K562 (cell line): Measurements from ENCODE around the gene TANK. TPM values are rescaled to one million over a fixed set of nuclear protein-coding genes. Genes with fewer than 3 reads are reported as not detected.

Experiments
- CAMTA2 ChIP-seq: fragments of 250-450 bp; sonication (Bioruptor Pico); conservative IDR thresholded peaks from 2 replicates; pipeline ENCODE4 v1.5.1; 2022
- COPS2 ChIP-seq: fragments of 450-650 bp; conservative IDR thresholded peaks from 2 replicates; pipeline ENCODE4 v1.6.1; 2016; ENCODE audit warnings: mild to moderate bottlenecking, moderate library complexity
- FOXJ2 ChIP-seq: fragments of 200-800 bp; sonication (Bioruptor generic); IDR thresholded peaks from 2 replicates; pipeline ENCODE4 v1.6.1; 2016; ENCODE audit warnings: missing genetic modification characterization, missing compliant biosample characterization
- FOXJ3 ChIP-seq: sonication (generic); formaldehyde crosslinking; IDR thresholded peaks from 2 replicates; pipeline ENCODE4 v1.4.0; 2020; ENCODE audit warnings: mild to moderate bottlenecking, missing genetic modification reagents
- ID3 ChIP-seq, 2 experiments: fragments of 250-450 bp in 1 of 2; fragments of 450-650 bp in 1 of 2; sonication (Bioruptor Pico) in 1 of 2; IDR thresholded peaks; 2 replicates each; pipeline versions ENCODE4 v1.6.1 to v1.8.0; 2016 to 2021; ENCODE audit warnings: mild to moderate bottlenecking in 2 of 2, moderate library complexity in 2 of 2, missing compliant biosample characterization in 1 of 2, missing genetic modification characterization in 1 of 2
- MTA1 ChIP-seq: fragments of 450-650 bp; IDR thresholded peaks from 2 replicates; pipeline ENCODE4 v1.6.1; 2017; ENCODE audit warnings: borderline replicate concordance
- MYBL2 ChIP-seq, 2 experiments: fragments of 450-650 bp in 1 of 2; sonication (generic) in 1 of 2; formaldehyde crosslinking in 1 of 2; IDR thresholded peaks; 2 replicates each; pipeline versions ENCODE4 v1.6.1 to v1.8.1; 2017 to 2022; ENCODE audit warnings: borderline replicate concordance in 1 of 2, inconsistent platforms in 1 of 2, low read depth in 1 of 2, mild to moderate bottlenecking in 1 of 2, missing genetic modification reagents in 1 of 2, moderate library complexity in 1 of 2
- NR4A1 ChIP-seq, 2 experiments: fragments of 250-450 bp in 1 of 2; fragments of 450-650 bp in 1 of 2; sonication (Bioruptor Pico) in 1 of 2; IDR thresholded peaks; 2 replicates each; pipeline versions ENCODE4 v1.4.0 to v1.6.1; 2016 to 2020; ENCODE audit warnings: mild to moderate bottlenecking in 2 of 2, missing compliant biosample characterization in 1 of 2, missing genetic modification characterization in 1 of 2, moderate library complexity in 1 of 2
- RBM39 ChIP-seq: fragments of 200-400 bp; formaldehyde crosslinking; optimal IDR thresholded peaks from 2 replicates; pipeline ENCODE3; 2018; ENCODE audit warnings: low read depth, low read length
- SMAD1 ChIP-seq: fragments of 150-350 bp; IDR thresholded peaks from 2 replicates; pipeline ENCODE4 v1.6.1; 2014; ENCODE audit warnings: low read length, low read depth; ENCODE audit not compliant: partially characterized antibody
- ZNF740 ChIP-seq, 3 experiments: fragments of 200-800 bp in 1 of 3; sonication (Bioruptor generic) in 1 of 3; sonication (generic) in 1 of 3; formaldehyde crosslinking in 1 of 3; IDR thresholded peaks; 2 replicates each; pipeline versions ENCODE4 v1.6.1 to v1.8.0; 2016 to 2022; ENCODE audit warnings: mild to moderate bottlenecking in 2 of 3, missing compliant biosample characterization in 2 of 3, missing genetic modification characterization in 2 of 3, missing genetic modification reagents in 1 of 3
- polyA plus RNA-seq, 8 experiments: library from polyadenylated mRNA; depleted of rRNA in 4 of 8; stranded (reverse) in 5 of 8; unstranded in 3 of 8; fragments of >200 nt; fragmentation: Nextera tagmentation in 2 of 8; fragmentation: Illumina TruSeq in 1 of 8; extraction: Ambion mirVana in 2 of 8; extraction: Trizol in 1 of 8; gene quantifications; 2 replicates each; pipeline versions ENCODE4 v1.2.1 to v1.2.3, GENCODE V29; 2011 to 2014; ENCODE audit warnings: inconsistent platforms in 1 of 8, missing spikeins in 1 of 8
- total RNA-seq, 7 experiments: library from RNA; depleted of rRNA in 6 of 7; stranded (reverse); fragments of >200 nt in 6 of 7; fragmentation: Illumina TruSeq in 2 of 7; extraction: Trizol in 2 of 7; gene quantifications; 2 replicates each; pipeline versions ENCODE4 v1.2.1 to v1.2.3, GENCODE V29; 2011 to 2021; ENCODE audit warnings: low replicate concordance in 1 of 7
- TF ChIP-seq, protein P1 (sequence below): fragments of 250-450 bp; sonication (Bioruptor Pico); IDR thresholded peaks from 2 replicates; pipeline ENCODE4 v1.8.0; 2022; ENCODE audit warnings: inconsistent platforms, mild to moderate bottlenecking, moderate library complexity, borderline replicate concordance

TANK gene
- total and polyA plus RNA-seq, 9 of the 15 experiments (the other 6 are each of a cell fraction or from before 2014, with no cell fraction given) = 43.0 to 91.5 (median 54.4) TPM

GRCh38 chr2:161170377-161170776 lies 10.1 kb downstream of the TANK start (continued):
- TF ChIP-seq SMAD1 (no peak), RBM39 (no peak), MYBL2 (IDR thresholded peaks at IDR 0.05; ENCODE audit: low read depth) (no peak), MYBL2 (CRISPR knock-in tag; IDR thresholded peaks at IDR 0.05; ENCODE audit: borderline replicate concordance) (no peak), ID3 (CRISPR knock-in tag; IDR thresholded peaks at IDR 0.05) (no peak), ID3 (tag; IDR thresholded peaks at IDR 0.05) (no peak), MTA1 (no peak), FOXJ2 (no peak), COPS2 (no peak), FOXJ3 (CRISPR knock-in tag) (no peak), CAMTA2 (CRISPR knock-in tag) (no peak), NR4A1 (CRISPR knock-in tag; IDR thresholded peaks at IDR 0.05) (no peak), NR4A1 (tag; IDR thresholded peaks at IDR 0.05) (no peak), ZNF740 (CRISPR knock-in tag; IDR thresholded peaks at IDR 0.05) (no peak), ZNF740 (tag; IDR thresholded peaks at IDR 0.05) (no peak)
- TF ChIP-seq, protein P1, sequence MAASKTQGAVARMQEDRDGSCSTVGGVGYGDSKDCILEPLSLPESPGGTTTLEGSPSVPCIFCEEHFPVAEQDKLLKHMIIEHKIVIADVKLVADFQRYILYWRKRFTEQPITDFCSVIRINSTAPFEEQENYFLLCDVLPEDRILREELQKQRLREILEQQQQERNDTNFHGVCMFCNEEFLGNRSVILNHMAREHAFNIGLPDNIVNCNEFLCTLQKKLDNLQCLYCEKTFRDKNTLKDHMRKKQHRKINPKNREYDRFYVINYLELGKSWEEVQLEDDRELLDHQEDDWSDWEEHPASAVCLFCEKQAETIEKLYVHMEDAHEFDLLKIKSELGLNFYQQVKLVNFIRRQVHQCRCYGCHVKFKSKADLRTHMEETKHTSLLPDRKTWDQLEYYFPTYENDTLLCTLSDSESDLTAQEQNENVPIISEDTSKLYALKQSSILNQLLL = no peak
